ENCODE data around the gene NR1I3.
A peak's percentile ranks its signal among the peaks of the same experiment; 100 is the strongest.

Gene NR1I3

GRCh38 chr1:161193561-161194235 is 44.3 kb downstream of the NR1I3 start:
- no peak for DNase-seq

GRCh38 chr1:161192476-161193465 is 45.2 kb downstream of the NR1I3 start:
- peak; percentile 69 for DNase-seq

GRCh38 chr1:161191971-161192370 is 46.0 kb downstream of the NR1I3 start:
- no peak for DNase-seq

- DNase-seq = peak; percentile 17
These were observed 47.0 kb downstream of the NR1I3 start for GRCh38 chr1:161190962-161191521.

- DNase-seq = no peak
These were observed 49.0 kb downstream of the NR1I3 start for GRCh38 chr1:161189036-161189435.

GRCh38 chr1:161188381-161188780 is 49.6 kb downstream of the NR1I3 start:
- DNase-seq = no peak

- no peak for DNase-seq
These were observed 50.7 kb downstream of the NR1I3 start for GRCh38 chr1:161187311-161187710.

- no peak for DNase-seq
These were observed 52.2 kb downstream of the NR1I3 start for GRCh38 chr1:161185732-161186311.

- no peak for DNase-seq
These were observed 52.7 kb downstream of the NR1I3 start for GRCh38 chr1:161185282-161185682.

- no peak for DNase-seq
These were observed 55.8 kb downstream of the NR1I3 start for GRCh38 chr1:161182214-161182613.

- no peak for DNase-seq
These were observed 57.4 kb downstream of the NR1I3 start for GRCh38 chr1:161180639-161181038.

GRCh38 chr1:161179698-161180097 is 58.3 kb downstream of the NR1I3 start:
- no peak for DNase-seq
